ENCODE results near the gene COG2.

COG2 gene

GRCh38 chr1:230701895-230702768 lies 59.9 kb downstream of the COG2 start:
- DNase-seq (ENCODE audit: low spot score): no peak

GRCh38 chr1:230702934-230703678 lies 60.8 kb downstream of the COG2 start:
- DNase-seq (ENCODE audit: low spot score): no peak

GRCh38 chr1:230703679-230704385 lies 61.6 kb downstream of the COG2 start:
- no peak for DNase-seq (ENCODE audit: low spot score)

- DNase-seq (ENCODE audit: low spot score): no peak
Measured at GRCh38 chr1:230704830-230705229, 62.5 kb downstream of the COG2 start.

GRCh38 chr1:230705289-230706019 lies 63.2 kb downstream of the COG2 start:
- DNase-seq (ENCODE audit: low spot score): peak; percentile 18

- peak; percentile 18 for DNase-seq (ENCODE audit: low spot score)
Measured at GRCh38 chr1:230706020-230706699, 63.9 kb downstream of the COG2 start.

GRCh38 chr1:230706887-230707731 lies 64.8 kb downstream of the COG2 start:
- no peak for DNase-seq (ENCODE audit: low spot score)

- DNase-seq (ENCODE audit: low spot score): no peak
Measured at GRCh38 chr1:230707732-230708630, 65.7 kb downstream of the COG2 start.

GRCh38 chr1:230708631-230709580 lies 66.6 kb downstream of the COG2 start:
- DNase-seq (ENCODE audit: low spot score): no peak

GRCh38 chr1:230709619-230710542 lies 67.6 kb downstream of the COG2 start:
- no peak for DNase-seq (ENCODE audit: low spot score)

- no peak for DNase-seq (ENCODE audit: low spot score)
Measured at GRCh38 chr1:230710543-230710904, 68.2 kb downstream of the COG2 start.

GRCh38 chr1:230711245-230711644 lies 69.0 kb downstream of the COG2 start:
- no peak for DNase-seq (ENCODE audit: low spot score)

- no peak for DNase-seq (ENCODE audit: low spot score)
Measured at GRCh38 chr1:230712470-230712942, 70.2 kb downstream of the COG2 start.

GRCh38 chr1:230713138-230713537 lies 70.9 kb downstream of the COG2 start:
- no peak for DNase-seq (ENCODE audit: low spot score)

- DNase-seq (ENCODE audit: low spot score): no peak
Measured at GRCh38 chr1:230713547-230713914, 71.2 kb downstream of the COG2 start.

GRCh38 chr1:230713915-230714764 lies 71.9 kb downstream of the COG2 start, which contains the start of gene AGT:
Gene AGT, minus strand, starts transcription at chr1:230714122. Its CDS starts 3,299 bp downstream, at chr1:230710823.
- no peak for DNase-seq (ENCODE audit: low spot score)

Measured in D341Med (cell line).